ENCODE data around the gene ADAMTSL2. TPM values are rescaled to one million over a fixed set of nuclear protein-coding genes. Genes with fewer than 3 reads are reported as not detected.

The ADAMTSL2 gene
- total and polyA plus RNA-seq, 2 of the 13 experiments (the other 11 are each of a cell fraction or from before 2014, with no cell fraction given), result 1.9 to 3.8 TPM

DNA sequence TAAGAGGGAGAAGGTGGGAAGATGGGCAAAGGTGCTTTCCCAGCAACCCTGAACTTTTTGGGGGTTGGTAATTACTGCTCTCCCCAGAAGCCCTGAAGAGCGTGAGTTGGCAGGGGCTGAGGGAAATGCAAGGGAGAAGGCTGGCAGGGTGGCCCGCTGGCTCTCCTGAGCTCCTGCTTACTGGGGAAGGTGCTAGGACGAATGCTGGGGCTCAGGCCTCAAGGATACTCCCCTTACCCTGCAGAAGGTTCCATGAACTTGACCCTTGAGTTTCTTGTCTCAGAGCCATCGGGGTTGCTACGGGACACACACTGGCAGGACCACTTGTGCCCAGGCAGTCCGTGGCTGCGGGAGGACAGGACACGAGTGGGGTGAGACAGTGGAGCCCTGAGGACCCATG lies 73.5 kb downstream of the ADAMTSL2 start (continued):
- TF ChIP-seq, protein P1, sequence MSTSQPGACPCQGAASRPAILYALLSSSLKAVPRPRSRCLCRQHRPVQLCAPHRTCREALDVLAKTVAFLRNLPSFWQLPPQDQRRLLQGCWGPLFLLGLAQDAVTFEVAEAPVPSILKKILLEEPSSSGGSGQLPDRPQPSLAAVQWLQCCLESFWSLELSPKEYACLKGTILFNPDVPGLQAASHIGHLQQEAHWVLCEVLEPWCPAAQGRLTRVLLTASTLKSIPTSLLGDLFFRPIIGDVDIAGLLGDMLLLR (CRISPR knock-in tag; IDR thresholded peaks at IDR 0.05), result no peak

DNA sequence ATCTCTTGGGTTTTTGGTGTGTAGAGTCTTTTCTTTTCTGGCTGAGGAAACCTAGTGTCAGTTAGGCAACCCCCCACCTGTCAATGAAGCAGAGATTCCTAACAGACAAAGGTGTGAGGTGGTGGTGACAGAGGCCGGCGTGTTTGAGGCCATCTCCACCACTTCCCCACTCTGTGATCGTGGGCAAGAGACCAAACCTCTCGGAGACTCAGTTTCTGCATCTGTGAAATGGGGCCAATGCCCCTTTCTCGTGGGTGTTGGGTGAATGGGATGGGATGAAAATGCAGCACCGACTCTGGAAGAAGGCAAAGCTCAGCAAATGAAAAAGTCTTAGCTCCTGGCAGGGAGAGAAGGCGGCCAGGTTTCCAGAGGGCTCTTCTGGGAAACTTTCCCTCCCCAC lies 73.9 kb downstream of the ADAMTSL2 start:
- TF ChIP-seq ZNF20 (CRISPR knock-in tag; IDR thresholded peaks at IDR 0.05) (no peak), ZFYVE20 (CRISPR knock-in tag; IDR thresholded peaks at IDR 0.05; ENCODE audit: borderline replicate concordance, low read depth) (no peak), ZNF790 (CRISPR knock-in tag; IDR thresholded peaks at IDR 0.05; ENCODE audit: borderline replicate concordance) (no peak), KAT2B (IDR thresholded peaks at IDR 0.05; ENCODE audit: borderline replicate concordance, low read depth, low read length) (no peak), SMYD3 (CRISPR knock-in tag; IDR thresholded peaks at IDR 0.05) (no peak), NFE2 (CRISPR knock-in tag; IDR thresholded peaks at IDR 0.05) (no peak), NR3C1 (CRISPR knock-in tag; IDR thresholded peaks at IDR 0.05) (no peak), JUNB (CRISPR knock-in tag; IDR thresholded peaks at IDR 0.05; ENCODE audit: borderline replicate concordance) (no peak), NFE2L1 (CRISPR knock-in tag; IDR thresholded peaks at IDR 0.05; ENCODE audit: borderline replicate concordance) (no peak), SUZ12 (IDR thresholded peaks at IDR 0.05; ENCODE audit: low read depth, low read length) (no peak), ZNF501 (CRISPR knock-in tag; IDR thresholded peaks at IDR 0.05) (no peak), ZNF354B (CRISPR knock-in tag; IDR thresholded peaks at IDR 0.05) (no peak), ELF3 (CRISPR knock-in tag; IDR thresholded peaks at IDR 0.05) (no peak), BORCS8-MEF2B (CRISPR knock-in tag; IDR thresholded peaks at IDR 0.05) (no peak), ZNF7 (CRISPR knock-in tag; IDR thresholded peaks at IDR 0.05) (no peak), NCOA2 (CRISPR knock-in tag; IDR thresholded peaks at IDR 0.05) (no peak), RNF2 (conservative IDR thresholded peaks at IDR 0.05; ENCODE audit: low read depth) (no peak), ZNF292 (CRISPR knock-in tag; IDR thresholded peaks at IDR 0.05; ENCODE audit: borderline replicate concordance, low read depth) (no peak)
- TF ChIP-seq, protein P2, sequence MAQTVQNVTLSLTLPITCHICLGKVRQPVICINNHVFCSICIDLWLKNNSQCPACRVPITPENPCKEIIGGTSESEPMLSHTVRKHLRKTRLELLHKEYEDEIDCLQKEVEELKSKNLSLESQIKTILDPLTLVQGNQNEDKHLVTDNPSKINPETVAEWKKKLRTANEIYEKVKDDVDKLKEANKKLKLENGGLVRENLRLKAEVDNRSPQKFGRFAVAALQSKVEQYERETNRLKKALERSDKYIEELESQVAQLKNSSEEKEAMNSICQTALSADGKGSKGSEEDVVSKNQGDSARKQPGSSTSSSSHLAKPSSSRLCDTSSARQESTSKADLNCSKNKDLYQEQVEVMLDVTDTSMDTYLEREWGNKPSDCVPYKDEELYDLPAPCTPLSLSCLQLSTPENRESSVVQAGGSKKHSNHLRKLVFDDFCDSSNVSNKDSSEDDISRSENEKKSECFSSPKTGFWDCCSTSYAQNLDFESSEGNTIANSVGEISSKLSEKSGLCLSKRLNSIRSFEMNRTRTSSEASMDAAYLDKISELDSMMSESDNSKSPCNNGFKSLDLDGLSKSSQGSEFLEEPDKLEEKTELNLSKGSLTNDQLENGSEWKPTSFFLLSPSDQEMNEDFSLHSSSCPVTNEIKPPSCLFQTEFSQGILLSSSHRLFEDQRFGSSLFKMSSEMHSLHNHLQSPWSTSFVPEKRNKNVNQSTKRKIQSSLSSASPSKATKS (CRISPR knock-in tag; IDR thresholded peaks at IDR 0.05), result no peak
- TF ChIP-seq, protein P3, sequence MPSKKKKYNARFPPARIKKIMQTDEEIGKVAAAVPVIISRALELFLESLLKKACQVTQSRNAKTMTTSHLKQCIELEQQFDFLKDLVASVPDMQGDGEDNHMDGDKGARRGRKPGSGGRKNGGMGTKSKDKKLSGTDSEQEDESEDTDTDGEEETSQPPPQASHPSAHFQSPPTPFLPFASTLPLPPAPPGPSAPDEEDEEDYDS (CRISPR knock-in tag; IDR thresholded peaks at IDR 0.05), result no peak
- DNase-seq (ENCODE audit: low spot score), result no peak
- ATAC-seq, result no peak
- no peak overlapping the region for H3K4me2 ChIP-seq (ENCODE audit: low read depth, low read length)
- H4K20me1 ChIP-seq (ENCODE audit: insufficient read depth, low read length), result 0 out of 2 replicates have a peak, but pooled peaks cover 5% of the 10 kb centered on the region
- CTCF ChIA-PET (ENCODE audit: low intra/inter-chr PET ratio, low total read pairs), result no interaction called here
- peaks cover 12 to 80% of the 10 kb centered on the region in 2 experiments for H3K27me3 ChIP-seq (ENCODE audit: control insufficient read depth in 1 of 2, insufficient read depth in 2 of 2, low read length in 2 of 2)
- FAIRE-seq, result no peak
- H3K9ac ChIP-seq (ENCODE audit: insufficient read depth, low read depth, low read length), result no peak overlapping the region
- H3K36me3 ChIP-seq (replicated peaks in 1 of 2; ENCODE audit: control insufficient read depth in 1 of 2, insufficient read depth in 2 of 2, low read length in 2 of 2), result no peaks in the 10 kb centered on the region
- intact Hi-C loops (cut with micrococcal nuclease; ENCODE audit: unreplicated experiment) (no loop called here), in situ Hi-C loops (cut with HindIII; ENCODE audit: extremely low pct_ligation_motif_present, low pct_unique_long_range_greater_than_20kb) (no loop called here)
- 25% methylated on average over 7 of the region's 7 CpGs for WGBS (ENCODE audit: low lambda C conversion rate)
- H3K4me1 ChIP-seq (ENCODE audit: insufficient read depth, low read length), result no peaks in the 10 kb centered on the region
- POLR2A ChIA-PET, result no interaction called here
- no peak overlapping the region for H2AFZ ChIP-seq (ENCODE audit: low read length)
- no peak overlapping the region for H3K4me3 ChIP-seq (replicated peaks in 1 of 3; ENCODE audit: insufficient read depth in 1 of 3, low read depth in 2 of 3, low read length in 3 of 3)
- H3K79me2 ChIP-seq (ENCODE audit: insufficient read depth, low read length), result no peaks in the 10 kb centered on the region
- no peaks in the 10 kb centered on the region for H3K9me3 ChIP-seq (ENCODE audit: low read length)
- H3K27ac ChIP-seq (ENCODE audit: extremely low read length, insufficient read depth, low read length), result no peak overlapping the region
- BruUV-seq (replicated peaks), result no TSS peak
